Neural cell (in vitro differentiated cells): ENCODE measurements around the gene GABBR2.

Experiments used
- CTCF ChIP-seq: fragments of 450-650 bp; IDR thresholded peaks from 2 replicates; pipeline ENCODE4 v1.5.1; 2014; ENCODE audit warnings: antibody characterized with exemption, mild to moderate bottlenecking, moderate library complexity; ENCODE audit not compliant: poor library complexity, severe bottlenecking
- EP300 ChIP-seq: fragments of 450-650 bp; conservative IDR thresholded peaks from 2 replicates; pipeline ENCODE4 v1.6.1; 2014; ENCODE audit warnings: antibody characterized with exemption, mild to moderate bottlenecking, moderate library complexity; ENCODE audit not compliant: poor library complexity, severe bottlenecking
- MXI1 ChIP-seq: fragments of 450-650 bp; conservative IDR thresholded peaks from 2 replicates; pipeline ENCODE4 v1.6.1; 2014; ENCODE audit warnings: antibody characterized with exemption, mild to moderate bottlenecking; ENCODE audit not compliant: poor library complexity, severe bottlenecking
- RAD21 ChIP-seq: fragments of 450-650 bp; conservative IDR thresholded peaks from 2 replicates; pipeline ENCODE4 v1.6.1; 2014; ENCODE audit warnings: antibody characterized with exemption, mild to moderate bottlenecking, moderate library complexity
- TF ChIP-seq, protein P1 (sequence below): IDR thresholded peaks from 2 replicates; pipeline ENCODE4 v1.6.1; 2012; ENCODE audit warnings: borderline replicate concordance

DNA sequence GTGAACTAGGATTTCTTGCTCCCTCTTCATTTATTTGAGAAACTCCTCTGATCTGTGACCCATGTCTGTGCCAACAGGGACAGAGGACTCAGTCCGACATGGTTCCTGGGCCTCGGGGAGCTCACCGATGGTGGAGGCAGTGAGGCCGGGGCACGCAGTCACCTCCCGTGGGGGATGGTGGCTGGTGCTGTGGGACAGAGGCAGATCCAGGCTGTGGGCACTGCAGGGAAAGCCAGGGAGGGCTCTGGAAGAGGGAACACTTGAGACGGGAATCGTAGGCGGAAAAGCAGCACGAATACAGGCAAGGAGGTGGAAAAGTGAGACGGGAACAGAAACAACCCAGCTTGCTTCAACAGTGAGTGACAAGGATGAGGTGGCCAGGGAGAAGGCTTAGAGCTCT, 127.8 kb downstream of the GABBR2 start:
- TF ChIP-seq CTCF, result no peak
- TF ChIP-seq MXI1, result no peak
- TF ChIP-seq, protein P1, sequence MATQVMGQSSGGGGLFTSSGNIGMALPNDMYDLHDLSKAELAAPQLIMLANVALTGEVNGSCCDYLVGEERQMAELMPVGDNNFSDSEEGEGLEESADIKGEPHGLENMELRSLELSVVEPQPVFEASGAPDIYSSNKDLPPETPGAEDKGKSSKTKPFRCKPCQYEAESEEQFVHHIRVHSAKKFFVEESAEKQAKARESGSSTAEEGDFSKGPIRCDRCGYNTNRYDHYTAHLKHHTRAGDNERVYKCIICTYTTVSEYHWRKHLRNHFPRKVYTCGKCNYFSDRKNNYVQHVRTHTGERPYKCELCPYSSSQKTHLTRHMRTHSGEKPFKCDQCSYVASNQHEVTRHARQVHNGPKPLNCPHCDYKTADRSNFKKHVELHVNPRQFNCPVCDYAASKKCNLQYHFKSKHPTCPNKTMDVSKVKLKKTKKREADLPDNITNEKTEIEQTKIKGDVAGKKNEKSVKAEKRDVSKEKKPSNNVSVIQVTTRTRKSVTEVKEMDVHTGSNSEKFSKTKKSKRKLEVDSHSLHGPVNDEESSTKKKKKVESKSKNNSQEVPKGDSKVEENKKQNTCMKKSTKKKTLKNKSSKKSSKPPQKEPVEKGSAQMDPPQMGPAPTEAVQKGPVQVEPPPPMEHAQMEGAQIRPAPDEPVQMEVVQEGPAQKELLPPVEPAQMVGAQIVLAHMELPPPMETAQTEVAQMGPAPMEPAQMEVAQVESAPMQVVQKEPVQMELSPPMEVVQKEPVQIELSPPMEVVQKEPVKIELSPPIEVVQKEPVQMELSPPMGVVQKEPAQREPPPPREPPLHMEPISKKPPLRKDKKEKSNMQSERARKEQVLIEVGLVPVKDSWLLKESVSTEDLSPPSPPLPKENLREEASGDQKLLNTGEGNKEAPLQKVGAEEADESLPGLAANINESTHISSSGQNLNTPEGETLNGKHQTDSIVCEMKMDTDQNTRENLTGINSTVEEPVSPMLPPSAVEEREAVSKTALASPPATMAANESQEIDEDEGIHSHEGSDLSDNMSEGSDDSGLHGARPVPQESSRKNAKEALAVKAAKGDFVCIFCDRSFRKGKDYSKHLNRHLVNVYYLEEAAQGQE, result no peak
- TF ChIP-seq RAD21, result no peak
- TF ChIP-seq EP300, result no peak
